ENCODE results near the gene FAM98B.

GRCh38 chr15:38475361-38475760 is 21.4 kb downstream of the FAM98B start:
- TF ChIP-seq SUZ12 (IDR thresholded peaks at IDR 0.05; ENCODE audit: extremely low read depth, insufficient read depth, insufficient read length) (no peak), YY1 (IDR thresholded peaks at IDR 0.05; ENCODE audit: insufficient read depth, insufficient read length) (no peak)
